ENCODE data around the gene EIF5A.
"Not testable (repeated sequence)": the region's sequence is repeated elsewhere in the genome, so short reads cannot be mapped to it uniquely, and the experiment has no call there.

EIF5A gene

DNA sequence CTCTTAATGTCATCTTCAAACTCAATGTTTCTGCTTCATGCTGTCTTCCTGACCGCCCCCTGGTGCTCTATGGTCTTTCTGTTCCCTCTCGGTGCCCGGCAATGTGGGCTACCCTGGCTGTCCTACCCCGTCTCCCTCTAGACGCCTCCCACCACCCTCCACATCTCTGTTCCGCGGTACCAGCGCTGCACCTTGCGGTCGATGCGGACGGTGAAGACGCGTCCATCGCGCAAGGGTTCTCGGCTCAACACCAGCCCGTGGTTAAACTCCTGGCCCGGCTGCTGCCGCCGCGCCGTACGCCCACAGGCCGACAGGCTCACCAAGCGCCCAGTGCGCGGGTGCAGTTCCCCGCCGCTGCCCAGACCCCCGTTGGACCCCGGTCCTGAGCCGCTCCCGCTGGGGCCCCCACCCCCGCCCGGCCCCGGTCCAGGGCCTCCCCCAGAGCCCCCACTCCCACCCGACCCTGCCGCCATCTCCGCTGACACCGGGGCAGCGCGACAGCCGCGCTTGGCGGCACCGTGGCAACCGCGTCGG, 21.5 kb downstream of the EIF5A start, which contains the start of gene NEURL4:
Gene NEURL4, minus strand, starts transcription at position 496 of the 534 bp plus-strand sequence. Its CDS starts 23 bp downstream, at position 473.
- peaks cover 7% of the 10 kb centered on the region for H3K36me3 Mint-ChIP-seq (ENCODE audit: low read depth)
- H3K27ac Mint-ChIP-seq = peak within 1 kb of the TSS; percentile 97
- H3K27me3 Mint-ChIP-seq = peaks cover 4% of the 10 kb centered on the region
- H3K9me3 Mint-ChIP-seq = no peaks in the 10 kb centered on the region
- H3K4me1 Mint-ChIP-seq = peaks cover 52% of the 10 kb centered on the region
- DNase-seq (peak; percentile 45), ATAC-seq (peak; percentile 2)
- H3K4me3 Mint-ChIP-seq = peak within 1 kb of the TSS; percentile 97

DNA sequence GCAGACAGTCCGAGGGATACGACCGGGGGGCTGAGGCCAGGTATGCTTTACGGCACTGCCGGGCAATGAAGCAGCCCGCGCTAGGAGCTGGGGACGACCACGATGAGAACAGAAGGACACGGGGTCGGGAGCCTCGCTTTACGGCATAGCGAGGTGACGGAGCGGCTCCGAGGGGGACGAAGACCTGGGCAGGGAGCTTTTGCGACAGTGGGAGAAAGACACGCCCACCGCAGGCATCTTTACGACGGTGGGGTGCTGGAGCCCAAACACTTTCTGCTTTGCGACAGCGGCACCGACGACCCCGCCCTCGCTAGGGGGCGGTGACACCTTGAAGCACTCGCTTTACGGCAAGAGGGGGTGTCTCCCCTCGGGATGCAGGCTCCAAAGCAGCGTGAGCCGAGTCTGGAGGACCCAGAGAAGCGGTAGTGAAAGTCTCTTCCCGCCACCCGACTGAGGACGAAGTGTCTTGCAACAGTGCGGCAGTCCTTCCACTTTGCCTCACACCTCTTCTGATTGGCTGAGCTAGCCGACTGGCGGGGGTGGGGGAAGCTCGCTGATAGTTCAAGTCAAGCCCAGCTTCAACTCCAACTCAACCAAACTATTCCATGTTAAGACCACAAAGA, 22.1 kb downstream of the EIF5A start:
- ATAC-seq (peak; percentile 70), DNase-seq (peak; percentile 95)
- Mint-ChIP-seq H3K4me3 (peak overlapping the region; percentile 97), H3K27me3 (peaks cover 4% of the 10 kb centered on the region), H3K4me1 (peaks cover 49% of the 10 kb centered on the region), H3K9me3 (no peaks in the 10 kb centered on the region), H3K27ac (peak overlapping the region; percentile 97), H3K36me3 (ENCODE audit: low read depth) (peaks cover 7% of the 10 kb centered on the region)

DNA sequence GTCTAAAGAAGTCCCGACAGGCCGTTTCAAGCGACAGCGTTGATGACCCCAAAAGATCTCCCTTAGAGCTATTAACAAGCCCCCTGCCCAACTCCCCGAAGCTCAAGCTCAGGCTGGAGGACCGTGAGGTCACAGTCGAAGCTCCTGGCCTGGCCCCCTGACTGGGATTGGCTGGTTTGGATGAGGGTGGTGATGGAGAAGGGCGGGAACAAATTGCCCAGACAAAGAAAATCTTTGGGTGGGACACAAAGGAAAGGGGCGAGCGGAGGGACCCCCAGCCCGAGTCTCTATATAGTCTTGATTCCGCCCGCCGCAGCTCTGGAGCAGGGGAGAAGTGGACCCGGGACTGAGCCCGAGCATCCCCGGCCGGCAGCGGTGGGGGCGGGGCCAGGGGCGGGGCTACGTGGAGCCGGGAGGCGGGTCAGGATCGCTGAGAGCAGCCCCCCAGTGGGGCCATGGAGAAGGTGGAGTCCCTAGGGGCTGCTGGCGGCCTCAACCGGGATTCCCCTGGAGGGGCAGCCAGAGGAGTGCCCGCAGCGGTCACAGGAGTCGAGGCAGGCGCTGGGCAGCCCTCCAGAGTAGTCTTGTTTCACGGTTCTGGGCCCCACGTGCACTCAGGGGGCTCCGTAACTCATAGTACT, 22.7 kb downstream of the EIF5A start:
- H3K4me3 Mint-ChIP-seq = peak overlapping the region; percentile 97
- peaks cover 51% of the 10 kb centered on the region for H3K4me1 Mint-ChIP-seq
- no peaks in the 10 kb centered on the region for H3K9me3 Mint-ChIP-seq
- H3K36me3 Mint-ChIP-seq (ENCODE audit: low read depth) = peaks cover 5% of the 10 kb centered on the region
- peak; percentile 85 for DNase-seq
- H3K27ac Mint-ChIP-seq = peak overlapping the region; percentile 97
- peaks cover 4% of the 10 kb centered on the region for H3K27me3 Mint-ChIP-seq
- ATAC-seq = peak; percentile 74

- peaks cover 56% of the 10 kb centered on the region for H3K4me1 Mint-ChIP-seq
- H3K9me3 Mint-ChIP-seq = no peaks in the 10 kb centered on the region
- peaks cover 4% of the 10 kb centered on the region for H3K27me3 Mint-ChIP-seq
- ATAC-seq (no peak), DNase-seq (no peak)
- peak overlapping the region; percentile 97 for H3K4me3 Mint-ChIP-seq
- H3K36me3 Mint-ChIP-seq (ENCODE audit: low read depth) = peaks cover 5% of the 10 kb centered on the region
- no peak overlapping the region for H3K27ac Mint-ChIP-seq
Observed at GRCh38 chr17:7330638-7331015, 23.2 kb downstream of the EIF5A start.

- no peak for DNase-seq
- peaks cover 63% of the 10 kb centered on the region for H3K4me1 Mint-ChIP-seq
- ATAC-seq = no peak
- H3K27ac Mint-ChIP-seq = no peak overlapping the region
- H3K9me3 Mint-ChIP-seq = no peaks in the 10 kb centered on the region
- H3K27me3 Mint-ChIP-seq = peaks cover 4% of the 10 kb centered on the region
- peak overlapping the region; percentile 8 for H3K4me3 Mint-ChIP-seq
- peaks cover 7% of the 10 kb centered on the region for H3K36me3 Mint-ChIP-seq (ENCODE audit: low read depth)
Observed at GRCh38 chr17:7332111-7332510, 24.7 kb downstream of the EIF5A start.

- Mint-ChIP-seq H3K36me3 (ENCODE audit: low read depth) (peaks cover 12% of the 10 kb centered on the region), H3K4me1 (peaks cover 65% of the 10 kb centered on the region), H3K4me3 (peak overlapping the region; percentile 41)
- H3K27ac Mint-ChIP-seq, DNase-seq, ATAC-seq, H3K9me3 Mint-ChIP-seq, H3K27me3 Mint-ChIP-seq: not testable (repeated sequence)
Observed at GRCh38 chr17:7332600-7333069, 25.2 kb downstream of the EIF5A start.

DNA sequence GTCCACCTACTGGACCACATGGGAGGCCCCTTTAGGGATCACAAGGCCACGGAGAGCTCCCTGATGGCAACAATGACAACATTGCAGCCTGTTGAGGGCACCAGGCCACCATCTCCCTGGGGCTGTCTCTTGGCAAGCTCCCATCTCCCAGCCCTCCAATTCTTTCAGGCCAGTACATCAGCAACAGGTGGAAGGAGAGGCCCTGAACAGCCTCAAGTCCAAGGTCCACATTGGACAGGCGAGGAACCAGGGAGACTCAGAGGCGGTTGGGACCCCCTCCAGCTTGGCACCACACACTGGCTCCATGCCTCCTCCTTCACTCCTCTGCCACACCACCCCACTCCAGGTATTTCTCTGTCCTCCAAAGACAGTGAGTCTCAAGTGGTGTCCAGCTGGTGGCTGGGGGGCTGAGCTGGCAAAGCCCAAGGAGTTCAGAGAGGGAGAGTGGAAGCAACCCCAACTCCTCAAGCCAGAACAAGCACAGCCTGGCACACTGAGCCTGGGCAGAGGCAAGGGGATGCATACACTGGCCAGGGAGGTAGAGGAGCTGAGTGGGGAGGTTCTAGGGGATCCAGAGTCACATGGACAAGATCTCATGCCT, 27.6 kb downstream of the EIF5A start:
- no peak for DNase-seq
- Mint-ChIP-seq H3K27ac (peak overlapping the region; percentile 89), H3K36me3 (ENCODE audit: low read depth) (peaks cover 16% of the 10 kb centered on the region), H3K4me3 (peak overlapping the region; percentile 95), H3K4me1 (peaks cover 58% of the 10 kb centered on the region), H3K27me3 (no peaks in the 10 kb centered on the region), H3K9me3 (no peaks in the 10 kb centered on the region)
- no peak for ATAC-seq

GRCh38 chr17:7335765-7336164, 28.3 kb downstream of the EIF5A start:
- not testable (repeated sequence) for DNase-seq, H3K9me3 Mint-ChIP-seq, H3K27me3 Mint-ChIP-seq, ATAC-seq
- peak overlapping the region; percentile 95 for H3K4me3 Mint-ChIP-seq
- peak overlapping the region; percentile 89 for H3K27ac Mint-ChIP-seq
- peaks cover 20% of the 10 kb centered on the region for H3K36me3 Mint-ChIP-seq (ENCODE audit: low read depth)
- peaks cover 56% of the 10 kb centered on the region for H3K4me1 Mint-ChIP-seq

DNA sequence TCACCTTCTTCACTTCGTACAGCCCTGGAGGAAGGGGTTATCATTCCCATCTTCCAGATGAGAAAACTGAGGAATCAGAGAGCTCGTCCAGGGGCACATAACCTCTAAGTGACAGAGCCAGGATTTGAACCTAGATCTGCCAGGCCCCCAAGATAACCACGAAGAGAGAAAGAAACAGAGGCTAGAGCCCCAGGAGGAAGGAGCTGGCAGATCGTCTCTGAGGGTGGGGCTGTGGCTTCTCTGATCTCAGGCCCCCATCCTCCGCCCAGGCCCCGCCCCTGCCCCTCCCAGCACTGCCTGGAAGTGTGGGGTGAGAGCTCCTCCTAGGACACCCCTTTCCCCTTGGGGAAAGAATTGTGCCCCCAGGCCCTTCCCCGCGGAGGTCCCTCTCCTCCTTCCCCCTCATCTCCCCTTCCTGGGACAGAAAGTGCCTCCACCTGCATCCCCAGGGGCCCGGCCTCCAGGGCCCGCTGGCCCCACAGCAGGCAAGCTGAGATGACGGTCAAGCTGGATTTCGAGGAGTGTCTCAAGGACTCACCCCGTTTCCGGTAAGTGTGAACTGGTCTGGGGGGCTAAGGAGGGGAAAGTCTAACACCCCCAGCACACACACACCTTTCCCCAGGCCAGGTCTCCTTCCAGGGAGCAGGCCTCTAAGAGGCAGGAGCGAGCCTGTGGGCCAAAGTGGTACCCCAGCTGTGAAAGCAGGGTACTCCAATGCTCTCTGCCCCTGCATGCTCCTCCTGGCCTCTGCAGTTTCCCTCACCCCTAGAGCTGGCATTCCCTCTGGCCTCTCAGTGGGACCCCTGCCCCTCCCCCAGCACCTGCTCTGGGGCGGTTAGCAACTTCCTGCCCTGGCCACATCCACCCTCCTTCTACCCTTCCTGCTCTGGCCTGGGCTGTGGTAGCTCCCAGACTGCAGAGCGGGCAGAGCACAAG, 29.1 kb downstream of the EIF5A start, which contains the start of gene ACAP1:
Gene ACAP1, plus strand, starts transcription at position 290 of the 936 bp plus-strand sequence. Its CDS starts 206 bp downstream, at position 496.
- Mint-ChIP-seq H3K27me3 (no peaks in the 10 kb centered on the region), H3K4me1 (peaks cover 54% of the 10 kb centered on the region), H3K9me3 (no peaks in the 10 kb centered on the region), H3K36me3 (ENCODE audit: low read depth) (peaks cover 22% of the 10 kb centered on the region), H3K27ac (peak within 1 kb of the TSS; percentile 89), H3K4me3 (peak within 1 kb of the TSS; percentile 95)
- ATAC-seq (peak; percentile 94), DNase-seq (peak; percentile 91)

DNA sequence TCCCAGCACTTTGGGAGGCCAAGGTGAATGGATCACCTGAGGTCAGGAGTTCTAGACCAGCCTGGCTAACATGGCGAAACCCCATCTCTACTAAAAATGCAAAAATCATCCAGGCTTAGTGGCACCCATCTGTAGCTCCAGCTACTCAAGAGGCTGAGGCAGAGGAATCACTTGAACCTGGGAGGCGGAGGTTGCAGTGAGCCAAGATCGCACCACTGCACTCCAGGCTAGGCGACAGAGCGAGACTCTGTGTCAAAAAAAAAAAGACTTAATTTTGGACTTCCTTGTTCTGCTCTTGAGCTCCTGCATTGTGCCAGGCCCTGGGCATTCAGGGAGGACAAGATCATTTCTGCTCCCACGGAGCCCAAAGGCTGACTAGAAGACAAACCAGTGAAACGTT, 30.2 kb downstream of the EIF5A start:
- not testable (repeated sequence) for ATAC-seq, H3K27me3 Mint-ChIP-seq
- peaks cover 46% of the 10 kb centered on the region for H3K4me1 Mint-ChIP-seq

GRCh38 chr17:7340179-7340578, 32.8 kb downstream of the EIF5A start:
- Mint-ChIP-seq H3K27me3 (no peaks in the 10 kb centered on the region), H3K27ac (peak overlapping the region; percentile 23), H3K4me1 (peaks cover 38% of the 10 kb centered on the region), H3K9me3 (no peaks in the 10 kb centered on the region), H3K4me3 (no peak overlapping the region), H3K36me3 (ENCODE audit: low read depth) (peaks cover 23% of the 10 kb centered on the region)
- no peak for DNase-seq
- no peak for ATAC-seq

More for the DNA sequence above, 30.2 kb downstream of the EIF5A start:
- Mint-ChIP-seq H3K27ac (peak overlapping the region; percentile 89), H3K4me3 (peak overlapping the region; percentile 95), H3K36me3 (ENCODE audit: low read depth) (peaks cover 23% of the 10 kb centered on the region)
- DNase-seq, H3K9me3 Mint-ChIP-seq: not testable (repeated sequence)

GRCh38 chr17:7341842-7342241, 34.4 kb downstream of the EIF5A start:
- Mint-ChIP-seq H3K27me3 (no peaks in the 10 kb centered on the region), H3K4me1 (peaks cover 27% of the 10 kb centered on the region), H3K9me3 (no peaks in the 10 kb centered on the region), H3K4me3 (no peak overlapping the region), H3K36me3 (ENCODE audit: low read depth) (peaks cover 23% of the 10 kb centered on the region), H3K27ac (no peak overlapping the region)
- DNase-seq (no peak), ATAC-seq (no peak)

DNA sequence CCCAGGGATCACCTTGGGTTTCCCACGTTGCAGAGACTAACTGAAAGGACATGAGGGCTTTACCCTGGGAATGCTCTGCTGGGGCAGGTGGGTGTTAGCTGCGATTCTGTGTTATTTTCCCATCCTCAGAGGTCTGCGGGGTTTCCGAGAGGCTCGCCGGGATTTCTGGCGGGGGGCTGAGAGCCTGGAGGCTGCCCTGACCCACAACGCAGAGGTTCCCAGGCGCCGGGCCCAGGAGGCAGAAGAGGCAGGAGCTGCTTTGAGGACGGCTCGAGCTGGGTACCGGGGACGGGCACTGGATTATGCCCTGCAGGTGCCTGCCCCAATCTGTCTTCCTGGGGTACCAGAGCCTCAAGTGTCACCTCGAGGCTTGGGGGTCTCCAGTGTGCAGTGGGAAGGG, 35.8 kb downstream of the EIF5A start:
- Mint-ChIP-seq H3K4me3 (no peak overlapping the region), H3K27me3 (no peaks in the 10 kb centered on the region), H3K27ac (no peak overlapping the region), H3K4me1 (peaks cover 16% of the 10 kb centered on the region), H3K36me3 (ENCODE audit: low read depth) (peaks cover 16% of the 10 kb centered on the region), H3K9me3 (no peaks in the 10 kb centered on the region)
- ATAC-seq (no peak), DNase-seq (no peak)
